Activated CD4-positive, alpha-beta T cell treated with anti-CD3 and anti-CD28 coated beads, Interleukin-10, Interleukin-2, amounts not matched to agents 100 ng/mL and 50 ng/mL, durations not matched to agents 16 hours and 8 hours (primary cell): ENCODE data around the gene METTL24.
"Not testable (repeated sequence)": the region's sequence is repeated elsewhere in the genome, so short reads cannot be mapped to it uniquely, and the experiment has no call there.

Source experiments
- DNase-seq: peaks from one replicate; pipeline ENCODE4 v3.0.0-alpha.2; 2020

Gene METTL24

DNA sequence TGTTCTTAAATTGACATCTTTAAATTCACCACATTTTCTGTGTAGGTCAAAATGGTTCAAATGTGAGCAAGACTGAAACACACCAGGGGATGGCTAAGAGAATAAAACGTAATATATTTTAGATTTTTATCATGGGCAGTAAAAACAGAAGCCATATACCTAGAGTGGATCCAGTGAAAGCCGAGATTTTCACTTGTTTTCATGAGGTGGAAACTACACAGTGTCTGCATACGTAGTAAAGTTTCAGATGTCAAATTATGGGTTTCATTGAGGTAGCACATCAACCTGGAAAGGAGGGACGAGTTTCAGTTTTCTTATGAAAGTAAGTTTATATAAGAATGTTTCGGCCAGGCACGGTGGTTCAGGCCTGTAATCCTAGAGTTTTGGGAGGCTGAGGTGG is 25.9 kb downstream of the METTL24 start:
- peak; percentile 6 for DNase-seq

GRCh38 chr6:110331816-110332215 is 26.3 kb downstream of the METTL24 start:
- no peak for DNase-seq

DNA sequence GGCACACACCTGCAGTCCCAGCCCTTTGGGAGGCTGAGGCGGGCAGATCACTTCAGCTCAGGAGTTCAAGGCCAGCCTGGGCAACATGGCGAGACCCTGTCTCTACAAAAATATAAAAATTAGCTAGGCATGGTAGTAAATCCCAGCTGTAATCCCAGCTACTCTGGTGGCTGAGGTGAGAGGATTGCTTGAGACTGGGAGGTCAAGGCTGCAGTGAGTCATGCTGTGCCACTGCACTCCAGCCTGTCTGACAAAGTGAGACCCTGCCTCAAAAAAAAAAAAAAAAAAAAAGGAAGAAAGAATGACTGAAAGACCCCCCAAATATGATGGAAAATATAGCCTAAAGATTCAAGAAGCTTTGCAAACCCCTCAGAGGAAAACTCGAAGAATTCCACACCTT is 26.8 kb downstream of the METTL24 start:
- no peak for DNase-seq

- DNase-seq = no peak
These were observed 28.3 kb downstream of the METTL24 start for GRCh38 chr6:110329714-110330436.

DNA sequence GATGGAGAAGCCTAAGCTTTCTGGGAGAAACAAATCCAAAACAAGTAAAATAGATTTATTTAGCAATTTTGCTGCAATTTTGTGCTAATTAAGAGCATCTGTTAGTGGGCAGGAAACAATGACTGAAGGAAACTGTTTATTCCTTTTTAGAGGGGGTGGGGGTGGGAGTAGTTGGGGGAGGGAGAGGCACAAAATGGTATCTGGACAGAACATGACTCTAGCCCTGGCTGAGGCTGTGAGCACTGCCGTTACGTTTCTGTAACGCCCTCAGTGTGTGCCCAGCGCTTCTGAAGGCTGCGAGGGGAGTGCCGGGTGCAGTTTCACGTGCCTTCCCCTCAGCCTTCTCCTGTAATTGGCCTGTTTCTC is 28.8 kb downstream of the METTL24 start:
- no peak for DNase-seq

- DNase-seq = no peak
These were observed 29.9 kb downstream of the METTL24 start for GRCh38 chr6:110328259-110328658.

DNA sequence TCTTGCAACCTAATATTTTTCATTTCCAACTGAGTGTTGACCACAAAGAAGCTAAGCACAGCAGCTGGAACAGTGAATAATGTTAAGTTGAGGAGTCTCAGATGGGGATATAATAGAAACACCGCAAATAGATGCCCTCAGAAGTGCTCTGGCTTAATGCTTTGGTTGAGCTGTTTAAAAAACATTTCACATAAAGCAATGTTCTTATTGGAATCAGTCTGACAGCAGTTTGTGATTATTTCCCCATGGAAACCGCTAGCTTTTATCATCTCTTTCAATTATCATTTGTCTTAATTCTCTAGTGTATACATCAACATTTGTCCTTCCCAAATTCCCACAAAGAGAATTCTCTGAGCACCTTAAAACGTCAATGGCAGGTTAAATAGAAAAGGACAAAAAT is 30.8 kb downstream of the METTL24 start:
- no peak for DNase-seq

DNA sequence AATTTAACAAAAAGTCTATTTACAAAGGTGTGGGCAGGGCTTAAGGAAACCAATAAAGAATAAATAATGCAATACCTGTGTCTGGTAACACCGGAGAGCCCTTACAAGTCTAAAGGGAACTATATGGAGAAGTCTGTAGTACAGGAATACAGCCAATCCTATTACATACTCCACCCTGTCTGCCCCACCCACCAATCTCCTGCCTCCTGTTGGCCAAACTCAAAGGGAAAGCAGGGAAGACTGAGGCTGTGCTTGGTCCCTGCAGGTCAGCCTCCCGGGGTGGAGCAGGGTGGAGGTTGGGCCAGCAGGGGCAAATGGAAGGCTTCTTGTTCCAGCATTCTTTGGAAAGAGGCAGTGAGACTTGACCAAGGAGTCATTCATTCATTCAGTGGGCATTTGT is 31.5 kb downstream of the METTL24 start:
- DNase-seq = no peak

GRCh38 chr6:110326057-110326456 is 32.1 kb downstream of the METTL24 start:
- no peak for DNase-seq

DNA sequence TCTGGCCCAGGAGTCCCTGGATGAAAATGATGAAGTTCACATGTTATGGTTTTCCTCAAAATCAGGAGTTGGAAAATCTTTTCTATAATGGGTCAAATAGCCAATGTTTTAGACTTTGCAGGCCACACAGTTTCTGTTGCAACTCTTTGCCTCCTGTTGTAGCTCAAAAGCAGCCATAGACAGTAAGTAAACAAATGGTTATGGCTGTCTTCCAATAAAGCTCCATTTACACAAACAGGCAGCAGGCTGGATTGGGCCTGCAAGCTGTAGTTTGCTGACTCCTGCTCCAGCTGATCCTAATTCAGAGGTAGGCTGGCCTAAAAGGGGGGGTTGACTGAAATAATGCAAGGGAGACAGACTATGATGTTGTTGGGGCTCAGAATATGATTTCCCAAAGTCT is 33.0 kb downstream of the METTL24 start:
- DNase-seq = no peak

GRCh38 chr6:110324548-110324947 is 33.6 kb downstream of the METTL24 start:
- DNase-seq = no peak

- DNase-seq = no peak
These were observed 34.9 kb downstream of the METTL24 start for GRCh38 chr6:110323258-110323657.

GRCh38 chr6:110322874-110323242 is 35.3 kb downstream of the METTL24 start:
- no peak for DNase-seq

- DNase-seq = no peak
These were observed 35.8 kb downstream of the METTL24 start for GRCh38 chr6:110322151-110322873.

DNA sequence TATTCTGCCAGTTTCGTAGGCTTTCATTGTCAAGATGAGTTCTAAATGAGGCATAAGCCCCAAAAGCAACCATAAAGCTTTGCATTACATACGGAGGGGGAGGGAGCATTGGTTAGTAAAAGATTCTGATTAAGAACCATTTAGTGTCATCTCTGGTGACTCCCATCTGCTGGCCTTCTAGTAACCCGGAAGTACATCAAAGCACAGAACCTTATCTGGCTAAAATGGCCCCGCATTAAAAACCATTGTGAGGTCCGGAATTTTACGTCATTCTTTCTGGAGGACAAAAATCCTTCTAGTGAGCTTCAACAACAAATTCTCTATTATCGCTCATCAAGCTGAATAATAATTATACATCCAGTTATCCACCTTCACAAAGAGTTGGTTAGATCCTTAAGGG is 37.8 kb downstream of the METTL24 start:
- DNase-seq = no peak

DNA sequence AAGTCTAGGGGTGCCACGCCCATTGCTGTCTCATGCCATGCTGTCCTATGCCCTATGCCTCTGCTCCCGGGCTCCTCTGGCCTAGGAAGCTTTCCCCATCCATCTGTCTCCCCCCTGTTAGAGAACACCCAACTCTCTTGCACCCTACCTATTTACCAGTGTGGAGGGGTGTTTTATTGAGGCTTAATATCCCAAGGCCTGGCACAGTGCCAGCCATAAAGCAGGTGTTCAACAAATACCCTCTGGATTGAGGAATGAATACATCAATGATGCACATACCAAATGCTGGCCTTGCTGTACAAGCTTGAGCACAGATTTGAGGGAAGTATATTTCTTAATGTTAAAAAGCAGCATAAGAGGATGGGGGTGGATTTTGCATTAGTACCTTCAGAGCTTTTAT is 38.3 kb downstream of the METTL24 start:
- DNase-seq = no peak

DNA sequence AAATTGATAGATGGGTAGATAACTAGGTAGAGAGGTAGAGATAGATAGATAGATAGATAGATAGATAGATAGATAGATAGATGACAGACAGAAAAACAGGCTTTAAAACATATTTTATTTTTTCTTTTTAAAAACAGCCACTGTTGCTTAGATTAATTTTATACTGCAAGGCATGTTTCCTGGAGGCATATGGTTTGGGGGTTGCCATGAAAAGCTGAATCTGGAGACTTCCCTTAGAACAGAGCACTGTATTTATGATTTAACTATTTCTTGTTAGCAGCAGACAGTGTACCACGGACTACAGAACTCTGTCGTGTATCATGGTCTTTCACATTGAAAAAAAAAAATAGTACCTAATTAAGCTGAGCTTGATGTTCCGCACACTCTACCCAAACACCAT is 38.8 kb downstream of the METTL24 start:
- DNase-seq = no peak

- DNase-seq = no peak
These were observed 39.2 kb downstream of the METTL24 start for GRCh38 chr6:110318971-110319370.

- DNase-seq = no peak
These were observed 40.5 kb downstream of the METTL24 start for GRCh38 chr6:110317646-110318045.

GRCh38 chr6:110317189-110317588 is 41.0 kb downstream of the METTL24 start:
- no peak for DNase-seq

- DNase-seq = no peak
These were observed 42.2 kb downstream of the METTL24 start for GRCh38 chr6:110315869-110316398.

DNA sequence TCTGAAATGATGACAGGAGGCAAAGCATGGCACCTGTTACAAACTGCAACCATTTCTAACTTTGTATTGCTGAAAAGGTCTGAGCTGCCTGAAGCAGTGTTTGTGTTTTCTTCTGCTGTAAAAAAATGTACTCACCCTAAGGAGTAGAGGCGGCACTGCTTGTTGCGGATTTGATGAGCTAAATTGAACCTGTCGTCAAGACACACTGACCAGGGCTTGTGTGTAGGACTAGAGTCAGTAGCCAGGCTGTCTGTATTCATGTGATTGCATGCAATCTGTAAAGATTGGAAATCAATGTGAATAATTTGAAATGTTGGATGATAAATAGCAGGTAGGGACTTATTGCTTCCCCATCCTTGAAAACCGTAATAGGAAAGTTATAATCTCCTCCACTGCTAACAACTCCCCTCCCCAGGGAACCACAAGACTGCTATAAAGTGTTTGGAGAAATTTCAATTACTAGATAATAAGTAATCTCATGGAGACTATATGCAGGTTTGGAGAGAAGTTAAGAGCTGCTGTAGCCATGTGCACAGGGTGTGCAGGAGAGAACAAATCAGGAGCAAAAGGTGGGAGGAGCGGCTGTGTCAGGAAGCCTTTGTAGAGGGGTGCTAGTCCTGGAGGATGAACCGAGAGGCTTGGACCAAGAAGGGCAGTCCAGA is 42.8 kb downstream of the METTL24 start:
- DNase-seq = no peak

GRCh38 chr6:110310861-110311446 is 47.2 kb downstream of the METTL24 start:
- no peak for DNase-seq

GRCh38 chr6:110309432-110309831 is 48.7 kb downstream of the METTL24 start:
- DNase-seq = not testable (repeated sequence)
